Liver (tissue), 9 donors: ENCODE results near the gene RSRC1. TPM values are rescaled to one million over a fixed set of nuclear protein-coding genes. Genes with fewer than 3 reads are reported as not detected.
"Not testable (repeated sequence)": the region's sequence is repeated elsewhere in the genome, so short reads cannot be mapped to it uniquely, and the experiment has no call there.

Source experiments
- DNase-seq: peaks from one replicate; pipeline ENCODE4 v3.0.0-alpha.2; 2017; ENCODE audit warnings: low spot score
- H3K27ac ChIP-seq, 2 donors: one replicate each; pipeline ENCODE4 v1.7.0; 2013; ENCODE audit warnings: inconsistent platforms in 2 of 2, low read length in 2 of 2, control low read depth in 1 of 2, low read depth in 1 of 2, mild to moderate bottlenecking in 1 of 2
- H3K27me3 ChIP-seq, 4 donors: one replicate each; pipeline versions ENCODE4 v1.6.1 to v1.7.0; 2013; ENCODE audit warnings: low read length in 3 of 4, inconsistent platforms in 1 of 4, mild to moderate bottlenecking in 1 of 4, moderate library complexity in 1 of 4; ENCODE audit not compliant: control insufficient read depth in 4 of 4, insufficient read depth in 4 of 4
- H3K36me3 ChIP-seq, 4 donors: one replicate each; pipeline versions ENCODE4 v1.6.1 to v1.7.0; 2013; ENCODE audit warnings: low read length in 3 of 4, mild to moderate bottlenecking in 3 of 4, low read depth in 1 of 4, moderate library complexity in 1 of 4; ENCODE audit not compliant: control insufficient read depth in 4 of 4, insufficient read depth in 3 of 4
- H3K4me1 ChIP-seq, 4 donors: one replicate each; pipeline versions ENCODE4 v1.6.1 to v1.7.0; 2013; ENCODE audit warnings: low read length in 3 of 4, mild to moderate bottlenecking in 3 of 4, moderate library complexity in 1 of 4; ENCODE audit not compliant: control insufficient read depth in 4 of 4, insufficient read depth in 4 of 4
- H3K4me3 ChIP-seq, 3 donors: one replicate each; pipeline versions ENCODE4 v1.6.1 to v1.7.0; 2013; ENCODE audit warnings: low read length in 3 of 3, control low read depth in 1 of 3, low read depth in 1 of 3, mild to moderate bottlenecking in 1 of 3
- H3K9ac ChIP-seq, 2 donors: one replicate each; pipeline ENCODE4 v1.7.0; 2013; ENCODE audit warnings: low read length in 2 of 2, mild to moderate bottlenecking in 2 of 2, moderate library complexity in 2 of 2, control low read depth in 1 of 2, low read depth in 1 of 2
- H3K9me3 ChIP-seq, 4 donors: one replicate each; pipeline versions ENCODE4 v1.6.1 to v1.7.0; 2013; ENCODE audit warnings: low read length in 3 of 4; ENCODE audit not compliant: control insufficient read depth in 4 of 4
- ATF3 ChIP-seq: IDR thresholded peaks from 2 replicates; pipeline ENCODE4 v1.6.1; 2016; ENCODE audit warnings: antibody characterized with exemption
- FOXA1 ChIP-seq: IDR thresholded peaks from 2 replicates; pipeline ENCODE4 v1.6.1; 2016; ENCODE audit warnings: antibody characterized with exemption
- FOXA2 ChIP-seq: IDR thresholded peaks from 2 replicates; pipeline ENCODE4 v1.6.1; 2016; ENCODE audit warnings: antibody characterized with exemption
- HNF4A ChIP-seq, 2 donors: conservative IDR thresholded peaks; 2 replicates each; pipeline ENCODE4 v1.6.1; 2016; ENCODE audit warnings: antibody characterized with exemption in 2 of 2, mild to moderate bottlenecking in 2 of 2
- HNF4G ChIP-seq: IDR thresholded peaks from 2 replicates; pipeline ENCODE4 v1.6.1; 2016; ENCODE audit warnings: antibody characterized with exemption
- JUND ChIP-seq, 2 donors: IDR thresholded peaks; 2 replicates each; pipeline ENCODE4 v1.6.1; 2016; ENCODE audit warnings: antibody characterized with exemption in 2 of 2
- NR2F2 ChIP-seq: IDR thresholded peaks from 2 replicates; pipeline ENCODE4 v1.6.1; 2016; ENCODE audit warnings: antibody characterized with exemption
- RAD21 ChIP-seq, 2 donors: IDR thresholded peaks; 2 replicates each; pipeline ENCODE4 v1.6.1; 2016; ENCODE audit warnings: antibody characterized with exemption in 2 of 2, mild to moderate bottlenecking in 2 of 2
- REST ChIP-seq: IDR thresholded peaks from 2 replicates; pipeline ENCODE4 v1.6.1; 2016; ENCODE audit warnings: antibody characterized with exemption, mild to moderate bottlenecking
- RXRA ChIP-seq, 2 donors: IDR thresholded peaks; 2 replicates each; pipeline ENCODE4 v1.6.1; 2017 to 2018; ENCODE audit warnings: antibody characterized with exemption in 2 of 2, mild to moderate bottlenecking in 1 of 2
- SP1 ChIP-seq: IDR thresholded peaks from 2 replicates; pipeline ENCODE4 v1.6.1; 2018; ENCODE audit warnings: antibody characterized with exemption, mild to moderate bottlenecking
- TAF1 ChIP-seq: conservative IDR thresholded peaks from 2 replicates; pipeline ENCODE4 v1.6.1; 2016; ENCODE audit warnings: antibody characterized with exemption, mild to moderate bottlenecking
- YY1 ChIP-seq: IDR thresholded peaks from 2 replicates; pipeline ENCODE4 v1.6.1; 2016; ENCODE audit warnings: antibody characterized with exemption, mild to moderate bottlenecking
- WGBS: extraction: QIAGEN DNeasy Blood & Tissue Kit; methylation state at CpG from one replicate; pipeline ENCODE4 v1.1.7; 2013; 5-methylcytosine and 5-hydroxymethylcytosine counted together
- polyA plus RNA-seq, 2 donors: library from polyadenylated mRNA; stranded (reverse) in 1 of 2; unstranded in 1 of 2; fragments of 200-250 nt in 1 of 2; fragments of >200 nt in 1 of 2; fragmentation: Nextera tagmentation in 1 of 2; extraction: Ambion mirVana in 1 of 2; gene quantifications; one replicate each; pipeline versions ENCODE4 v1.2.1 to v1.2.3, GENCODE V29; 2013 to 2015
- total RNA-seq, 2 donors: library from RNA; depleted of rRNA; stranded (reverse); fragments of >200 nt; gene quantifications; one replicate each; pipeline ENCODE4 v1.2.3, GENCODE V29; 2014
- TF ChIP-seq, protein P1 (sequence below): fragments of 150-350 bp; IDR thresholded peaks from 2 replicates; pipeline ENCODE4 v1.5.1; 2017; ENCODE audit warnings: improper control_type of control experiment, low read depth, low read length; ENCODE audit not compliant: missing input control
- TF ChIP-seq, protein P2 (sequence below): IDR thresholded peaks from 2 replicates; pipeline ENCODE4 v1.6.1; 2016; ENCODE audit warnings: antibody characterized with exemption
- TF ChIP-seq, protein P3 (sequence below): IDR thresholded peaks from 2 replicates; pipeline ENCODE4 v1.6.1; 2016; ENCODE audit warnings: antibody characterized with exemption
- donor health status: healthy.
- donor health status: healthy.
- donor health status: healthy.
- donor health status: healthy.
- donor health status: healthy.

Gene RSRC1
- total and polyA plus RNA-seq, 4 donors, result 7.2 to 30.3 (median 20.7) TPM

DNA sequence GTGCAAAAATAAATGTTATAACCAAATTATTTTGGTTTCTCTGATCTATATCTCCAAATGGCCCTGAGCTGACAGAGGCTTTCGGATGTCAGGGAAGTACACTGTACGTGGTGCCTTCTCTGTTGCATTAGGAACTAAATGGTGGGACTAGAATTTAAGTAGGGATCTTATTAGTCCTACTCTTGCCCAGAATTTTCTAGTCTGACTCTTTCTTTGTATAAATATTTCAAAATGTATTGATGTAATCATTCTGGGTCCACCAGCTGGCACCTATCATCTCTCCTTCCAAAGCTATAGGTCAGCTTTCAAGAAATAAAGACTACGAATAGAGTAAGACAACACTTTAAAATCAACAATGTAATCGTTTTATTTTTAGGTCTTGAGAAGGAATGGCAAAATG lies 438.8 kb downstream of the RSRC1 start (continued):
- TF ChIP-seq REST (no peak), TAF1 (no peak)
- TF ChIP-seq, protein P1, sequence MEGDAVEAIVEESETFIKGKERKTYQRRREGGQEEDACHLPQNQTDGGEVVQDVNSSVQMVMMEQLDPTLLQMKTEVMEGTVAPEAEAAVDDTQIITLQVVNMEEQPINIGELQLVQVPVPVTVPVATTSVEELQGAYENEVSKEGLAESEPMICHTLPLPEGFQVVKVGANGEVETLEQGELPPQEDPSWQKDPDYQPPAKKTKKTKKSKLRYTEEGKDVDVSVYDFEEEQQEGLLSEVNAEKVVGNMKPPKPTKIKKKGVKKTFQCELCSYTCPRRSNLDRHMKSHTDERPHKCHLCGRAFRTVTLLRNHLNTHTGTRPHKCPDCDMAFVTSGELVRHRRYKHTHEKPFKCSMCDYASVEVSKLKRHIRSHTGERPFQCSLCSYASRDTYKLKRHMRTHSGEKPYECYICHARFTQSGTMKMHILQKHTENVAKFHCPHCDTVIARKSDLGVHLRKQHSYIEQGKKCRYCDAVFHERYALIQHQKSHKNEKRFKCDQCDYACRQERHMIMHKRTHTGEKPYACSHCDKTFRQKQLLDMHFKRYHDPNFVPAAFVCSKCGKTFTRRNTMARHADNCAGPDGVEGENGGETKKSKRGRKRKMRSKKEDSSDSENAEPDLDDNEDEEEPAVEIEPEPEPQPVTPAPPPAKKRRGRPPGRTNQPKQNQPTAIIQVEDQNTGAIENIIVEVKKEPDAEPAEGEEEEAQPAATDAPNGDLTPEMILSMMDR, result no peak

DNA sequence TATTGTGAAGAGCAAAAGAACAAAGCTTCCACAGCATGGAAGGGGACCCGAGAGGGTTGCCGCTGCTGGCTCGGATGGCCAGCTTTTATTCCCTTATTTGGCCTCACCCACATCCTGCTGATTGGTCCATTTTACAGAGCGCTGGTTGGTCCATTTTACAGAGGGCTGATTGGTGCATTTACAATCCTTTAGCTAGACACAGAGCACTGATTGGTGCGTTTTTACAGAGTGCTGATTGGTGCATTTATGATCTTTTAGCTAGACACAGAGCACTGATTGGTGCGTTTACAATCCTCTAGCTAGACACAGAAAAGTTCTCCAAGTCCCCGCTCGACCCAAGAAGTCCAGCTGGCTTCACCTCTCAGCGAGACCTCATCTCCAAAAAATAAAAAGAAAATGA lies 440.0 kb downstream of the RSRC1 start:
- H3K4me3 ChIP-seq, H3K27ac ChIP-seq, H3K36me3 ChIP-seq, H3K4me1 ChIP-seq, H3K9ac ChIP-seq, H3K9me3 ChIP-seq, DNase-seq, H3K27me3 ChIP-seq: not testable (repeated sequence)
- WGBS, result 97% methylated on average over 9 of the region's 9 CpGs

DNA sequence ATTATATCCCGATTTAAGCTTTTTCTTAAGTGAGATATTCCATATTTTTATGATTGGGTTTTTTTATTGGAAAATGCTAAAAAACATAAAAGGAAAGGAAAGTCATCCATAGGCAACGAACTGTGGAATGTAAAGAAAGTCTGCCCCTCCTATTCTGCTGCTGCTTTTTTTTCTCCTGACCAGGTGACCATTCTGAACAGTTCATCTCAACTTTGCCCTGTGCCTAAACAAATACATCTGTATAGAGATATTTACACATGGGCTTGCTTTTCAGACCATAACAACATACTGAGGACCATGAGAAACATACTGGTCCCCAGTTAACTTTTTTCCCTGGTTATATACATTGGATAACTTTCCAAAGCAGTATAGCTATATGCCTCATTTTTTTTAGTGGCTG lies 442.2 kb downstream of the RSRC1 start:
- Histone ChIP-seq H3K4me3 (no peak overlapping the region), H3K27ac (no peak overlapping the region), H3K36me3 (no peaks in the 10 kb centered on the region), H3K4me1 (peaks cover 0 to 2% (median 0%) of the 10 kb centered on the region in 4 donors), H3K9me3 (no peaks in the 10 kb centered on the region), H3K27me3 (no peaks in the 10 kb centered on the region), H3K9ac (no peak overlapping the region)
- DNase-seq, result no peak
- 52% methylated on average over 2 of the region's 2 CpGs for WGBS
- TF ChIP-seq, protein P2, sequence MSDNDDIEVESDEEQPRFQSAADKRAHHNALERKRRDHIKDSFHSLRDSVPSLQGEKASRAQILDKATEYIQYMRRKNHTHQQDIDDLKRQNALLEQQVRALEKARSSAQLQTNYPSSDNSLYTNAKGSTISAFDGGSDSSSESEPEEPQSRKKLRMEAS, result no peak
- TF ChIP-seq NR2F2 (no peak), TAF1 (no peak), HNF4A (conservative IDR thresholded peaks at IDR 0.05) (no peak), FOXA1 (no peak), YY1 (no peak), JUND (IDR thresholded peaks at IDR 0.05) (no peak), REST (no peak), HNF4G (no peak), RAD21 (IDR thresholded peaks at IDR 0.05) (no peak), FOXA2 (no peak), SP1 (no peak), RXRA (IDR thresholded peaks at IDR 0.05) (no peak), ATF3 (no peak)
- TF ChIP-seq, protein P1, result no peak
- TF ChIP-seq, protein P3, sequence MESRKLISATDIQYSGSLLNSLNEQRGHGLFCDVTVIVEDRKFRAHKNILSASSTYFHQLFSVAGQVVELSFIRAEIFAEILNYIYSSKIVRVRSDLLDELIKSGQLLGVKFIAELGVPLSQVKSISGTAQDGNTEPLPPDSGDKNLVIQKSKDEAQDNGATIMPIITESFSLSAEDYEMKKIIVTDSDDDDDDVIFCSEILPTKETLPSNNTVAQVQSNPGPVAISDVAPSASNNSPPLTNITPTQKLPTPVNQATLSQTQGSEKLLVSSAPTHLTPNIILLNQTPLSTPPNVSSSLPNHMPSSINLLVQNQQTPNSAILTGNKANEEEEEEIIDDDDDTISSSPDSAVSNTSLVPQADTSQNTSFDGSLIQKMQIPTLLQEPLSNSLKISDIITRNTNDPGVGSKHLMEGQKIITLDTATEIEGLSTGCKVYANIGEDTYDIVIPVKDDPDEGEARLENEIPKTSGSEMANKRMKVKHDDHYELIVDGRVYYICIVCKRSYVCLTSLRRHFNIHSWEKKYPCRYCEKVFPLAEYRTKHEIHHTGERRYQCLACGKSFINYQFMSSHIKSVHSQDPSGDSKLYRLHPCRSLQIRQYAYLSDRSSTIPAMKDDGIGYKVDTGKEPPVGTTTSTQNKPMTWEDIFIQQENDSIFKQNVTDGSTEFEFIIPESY, result no peak
